Transverse colon (tissue), 4 donors: ENCODE measurements around the gene INPP5F. TPM values are rescaled to one million over a fixed set of nuclear protein-coding genes. Genes with fewer than 3 reads are reported as not detected.

Experiments used
- DNase-seq: peaks from one replicate; pipeline ENCODE4 v3.0.0-alpha.2; 2019
- H3K27ac ChIP-seq, 4 donors: fragments of 200-600 bp; sonication (generic); 2 replicates each; pipeline ENCODE4 v1.5.1; 2016 to 2018; ENCODE audit warnings: inconsistent platforms in 4 of 4
- H3K27me3 ChIP-seq: fragments of 200-600 bp; sonication (generic); 2 replicates; pipeline ENCODE4 v1.5.1; 2017; ENCODE audit warnings: inconsistent platforms
- H3K36me3 ChIP-seq, 4 donors: fragments of 200-600 bp; sonication (generic); 2 replicates each; pipeline ENCODE4 v1.5.1; 2017 to 2019; ENCODE audit warnings: inconsistent platforms in 4 of 4
- H3K4me1 ChIP-seq, 4 donors: fragments of 200-600 bp; sonication (generic); 2 replicates each; pipeline ENCODE4 v1.5.1; 2017 to 2020; ENCODE audit warnings: inconsistent platforms in 4 of 4
- H3K4me3 ChIP-seq, 4 donors: fragments of 200-600 bp; sonication (generic); 1 replicate in 1 of 4; 2 replicates in 3 of 4; pipeline versions ENCODE4 v1.5.1 to v1.6.1; 2017 to 2019; ENCODE audit warnings: inconsistent platforms in 4 of 4
- H3K9me3 ChIP-seq, 2 donors: fragments of 200-600 bp; sonication (generic); 2 replicates each; pipeline ENCODE4 v1.5.1; 2017 to 2019; ENCODE audit warnings: inconsistent platforms in 2 of 2
- EP300 ChIP-seq: sonication (generic); formaldehyde crosslinking; IDR thresholded peaks from one replicate; pipeline ENCODE4 v1.6.1; 2017; ENCODE audit warnings: antibody characterized with exemption, low read depth
- POLR2A ChIP-seq: fragments of 450-650 bp; IDR thresholded peaks from one replicate; pipeline ENCODE4 v1.6.1; 2016; ENCODE audit warnings: antibody characterized with exemption, mild to moderate bottlenecking, moderate library complexity
- POLR2AphosphoS5 ChIP-seq, 3 donors: sonication (generic); formaldehyde crosslinking; IDR thresholded peaks; one replicate each; pipeline ENCODE4 v1.6.1; 2016; ENCODE audit warnings: antibody characterized with exemption in 3 of 3
- WGBS, 2 donors: methylation state at CpG; one replicate each; pipeline ENCODE4 v1.1.5; 2018; ENCODE audit warnings: low coverage in 1 of 2; 5-methylcytosine and 5-hydroxymethylcytosine counted together
- in situ Hi-C, 4 donors: fragments of 200-750 bp; cut with MboI; loops; one replicate each; pipeline versions ENCODE4 v1.15.0 to v1.15.1; 2017; ENCODE audit warnings: low sequenced_read_pairs in 3 of 4, low pct_ligation_motif_present in 1 of 4, low pct_unique_long_range_greater_than_20kb in 1 of 4
- intact Hi-C: fragments of 100-400 bp; cut with DNase I; formaldehyde crosslinking; loops from one replicate; pipeline ENCODE4 v1.15.1; 2023; ENCODE audit warnings: low total_unique reads
- total RNA-seq, 4 donors: library from RNA; depleted of rRNA; stranded (reverse); fragments of >200 nt; gene quantifications; one replicate each; pipeline ENCODE4 v1.1.0, GENCODE V29; 2016
- TF ChIP-seq, protein P1 (sequence below), 5 experiments: fragments of 200-600 bp in 3 of 5; fragments of 450-650 bp in 2 of 5; sonication (generic) in 3 of 5; IDR thresholded peaks; 1 replicate in 2 of 5; 2 replicates in 3 of 5; pipeline ENCODE4 v1.5.1; 2016 to 2017; ENCODE audit warnings: antibody characterized with exemption in 5 of 5, inconsistent platforms in 3 of 5, mild to moderate bottlenecking in 2 of 5, moderate library complexity in 1 of 5

INPP5F gene
- total RNA-seq, 4 donors from 2014 or later: 11.6 to 24.6 (median 16.6) TPM

GRCh38 chr10:119694608-119695007, 31.2 kb upstream of the INPP5F start:
- Histone ChIP-seq H3K36me3 (no peaks in the 10 kb centered on the region), H3K27ac (no peak overlapping the region), H3K4me1 (no peaks in the 10 kb centered on the region), H3K9me3 (no peaks in the 10 kb centered on the region), H3K27me3 (no peaks in the 10 kb centered on the region), H3K4me3 (no peak overlapping the region)
- DNase-seq: no peak
- WGBS, 2 donors: 80 to 88% methylated on average over 1 to 7 of the region's 7 CpGs
- in situ Hi-C loops: loop anchor here in 1 of 4 donors (25.0 kb wide), 1 partner anchor 143 kb away; no protein-coding TSS in a partner anchor
- intact Hi-C loops: no loop called here
- TF ChIP-seq POLR2AphosphoS5 (IDR thresholded peaks at IDR 0.05): no peak
- no peak for TF ChIP-seq EP300
- TF ChIP-seq, protein P1, sequence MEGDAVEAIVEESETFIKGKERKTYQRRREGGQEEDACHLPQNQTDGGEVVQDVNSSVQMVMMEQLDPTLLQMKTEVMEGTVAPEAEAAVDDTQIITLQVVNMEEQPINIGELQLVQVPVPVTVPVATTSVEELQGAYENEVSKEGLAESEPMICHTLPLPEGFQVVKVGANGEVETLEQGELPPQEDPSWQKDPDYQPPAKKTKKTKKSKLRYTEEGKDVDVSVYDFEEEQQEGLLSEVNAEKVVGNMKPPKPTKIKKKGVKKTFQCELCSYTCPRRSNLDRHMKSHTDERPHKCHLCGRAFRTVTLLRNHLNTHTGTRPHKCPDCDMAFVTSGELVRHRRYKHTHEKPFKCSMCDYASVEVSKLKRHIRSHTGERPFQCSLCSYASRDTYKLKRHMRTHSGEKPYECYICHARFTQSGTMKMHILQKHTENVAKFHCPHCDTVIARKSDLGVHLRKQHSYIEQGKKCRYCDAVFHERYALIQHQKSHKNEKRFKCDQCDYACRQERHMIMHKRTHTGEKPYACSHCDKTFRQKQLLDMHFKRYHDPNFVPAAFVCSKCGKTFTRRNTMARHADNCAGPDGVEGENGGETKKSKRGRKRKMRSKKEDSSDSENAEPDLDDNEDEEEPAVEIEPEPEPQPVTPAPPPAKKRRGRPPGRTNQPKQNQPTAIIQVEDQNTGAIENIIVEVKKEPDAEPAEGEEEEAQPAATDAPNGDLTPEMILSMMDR (IDR thresholded peaks at IDR 0.05): no peak
- no peak for TF ChIP-seq POLR2A

- DNase-seq: no peak
- TF ChIP-seq POLR2A (no peak), POLR2AphosphoS5 (IDR thresholded peaks at IDR 0.05) (no peak), EP300 (no peak)
- TF ChIP-seq, protein P1 (IDR thresholded peaks at IDR 0.05): no peak
- in situ Hi-C loops (no loop called here), intact Hi-C loops (no loop called here)
- Histone ChIP-seq H3K4me1 (peaks cover 0 to 5% (median 2%) of the 10 kb centered on the region in 4 donors), H3K9me3 (no peaks in the 10 kb centered on the region), H3K36me3 (no peaks in the 10 kb centered on the region), H3K27ac (no peak overlapping the region), H3K27me3 (no peaks in the 10 kb centered on the region), H3K4me3 (no peak overlapping the region)
- WGBS, 2 donors: 58 to 80% methylated on average over 4 of the region's 4 CpGs
Measured at GRCh38 chr10:119700321-119700954, 25.4 kb upstream of the INPP5F start.

GRCh38 chr10:119701861-119702260, 24.0 kb upstream of the INPP5F start:
- H3K4me1 ChIP-seq: peaks cover 0 to 5% (median 2%) of the 10 kb centered on the region in 4 donors
- H3K9me3 ChIP-seq: no peaks in the 10 kb centered on the region
- 60 to 64% methylated on average over 7 of the region's 7 CpGs for WGBS, 2 donors
- H3K27ac ChIP-seq: no peak overlapping the region
- no peak for TF ChIP-seq POLR2A
- TF ChIP-seq, protein P1 (IDR thresholded peaks at IDR 0.05): no peak
- no peak for TF ChIP-seq POLR2AphosphoS5 (IDR thresholded peaks at IDR 0.05)
- TF ChIP-seq EP300: no peak
- H3K4me3 ChIP-seq: no peak overlapping the region
- DNase-seq: no peak
- intact Hi-C loops: no loop called here
- in situ Hi-C loops: no loop called here
- no peaks in the 10 kb centered on the region for H3K27me3 ChIP-seq
- no peaks in the 10 kb centered on the region for H3K36me3 ChIP-seq

GRCh38 chr10:119702583-119702982, 23.3 kb upstream of the INPP5F start:
- in situ Hi-C loops: no loop called here
- no peak overlapping the region for H3K4me3 ChIP-seq
- DNase-seq: no peak
- H3K9me3 ChIP-seq: no peaks in the 10 kb centered on the region
- intact Hi-C loops: no loop called here
- 77 to 81% methylated on average over 2 of the region's 2 CpGs for WGBS, 2 donors
- no peaks in the 10 kb centered on the region for H3K36me3 ChIP-seq
- TF ChIP-seq, protein P1 (IDR thresholded peaks at IDR 0.05): no peak
- TF ChIP-seq EP300 (no peak), POLR2A (no peak), POLR2AphosphoS5 (IDR thresholded peaks at IDR 0.05) (no peak)
- peaks cover 0 to 5% (median 2%) of the 10 kb centered on the region in 4 donors for H3K4me1 ChIP-seq
- no peaks in the 10 kb centered on the region for H3K27me3 ChIP-seq
- H3K27ac ChIP-seq: no peak overlapping the region
